ENCODE data around the gene KCNN3.

Gene KCNN3

GRCh38 chr1:154759196-154759595, 110.9 kb downstream of the KCNN3 start:
- in situ Hi-C loops (cut with HindIII; ENCODE audit: low sequenced_read_pairs) = no loop called here
- DNase-seq (ENCODE audit: low read depth, low spot score) = no peak
- TF ChIP-seq CTCF (IDR thresholded peaks at IDR 0.05; ENCODE audit: low read depth, low read length) = no peak
- H3K4me3 ChIP-seq (ENCODE audit: low read depth, low read length) = no peak overlapping the region

GRCh38 chr1:154758346-154758745, 111.7 kb downstream of the KCNN3 start:
- H3K4me3 ChIP-seq (ENCODE audit: low read depth, low read length) = no peak overlapping the region
- TF ChIP-seq CTCF (IDR thresholded peaks at IDR 0.05; ENCODE audit: low read depth, low read length) = no peak
- in situ Hi-C loops (cut with HindIII; ENCODE audit: low sequenced_read_pairs) = no loop called here
- no peak for DNase-seq (ENCODE audit: low read depth, low spot score)

GRCh38 chr1:154756793-154757548, 113.1 kb downstream of the KCNN3 start:
- DNase-seq (ENCODE audit: low read depth, low spot score) = no peak
- no peak for TF ChIP-seq CTCF (IDR thresholded peaks at IDR 0.05; ENCODE audit: low read depth, low read length)
- in situ Hi-C loops (cut with HindIII; ENCODE audit: low sequenced_read_pairs) = no loop called here

GRCh38 chr1:154755858-154756730, 114.0 kb downstream of the KCNN3 start:
- DNase-seq (ENCODE audit: low read depth, low spot score) = peak; percentile 10
- no peak for TF ChIP-seq CTCF (IDR thresholded peaks at IDR 0.05; ENCODE audit: low read depth, low read length)

More at GRCh38 chr1:154756793-154757548, 113.1 kb downstream of the KCNN3 start:
- no peak overlapping the region for H3K4me3 ChIP-seq (ENCODE audit: low read depth, low read length)

GRCh38 chr1:154753426-154753825, 116.7 kb downstream of the KCNN3 start:
- no peak overlapping the region for H3K4me3 ChIP-seq (ENCODE audit: low read depth, low read length)
- TF ChIP-seq CTCF (IDR thresholded peaks at IDR 0.05; ENCODE audit: low read depth, low read length) = no peak
- in situ Hi-C loops (cut with HindIII; ENCODE audit: low sequenced_read_pairs) = no loop called here
- DNase-seq (ENCODE audit: low read depth, low spot score) = no peak

More at GRCh38 chr1:154755858-154756730, 114.0 kb downstream of the KCNN3 start:
- H3K4me3 ChIP-seq (ENCODE audit: low read depth, low read length) = no peak overlapping the region
- in situ Hi-C loops (cut with HindIII; ENCODE audit: low sequenced_read_pairs) = no loop called here

GRCh38 chr1:154752273-154753030, 117.6 kb downstream of the KCNN3 start:
- in situ Hi-C loops (cut with HindIII; ENCODE audit: low sequenced_read_pairs) = no loop called here
- no peak overlapping the region for H3K4me3 ChIP-seq (ENCODE audit: low read depth, low read length)
- no peak for TF ChIP-seq CTCF (IDR thresholded peaks at IDR 0.05; ENCODE audit: low read depth, low read length)
- no peak for DNase-seq (ENCODE audit: low read depth, low spot score)
